Liver (tissue), 9 donors: ENCODE measurements around the gene BTLA. TPM values are rescaled to one million over a fixed set of nuclear protein-coding genes. Genes with fewer than 3 reads are reported as not detected.

Experiments used
- DNase-seq: peaks from one replicate; pipeline ENCODE4 v3.0.0-alpha.2; 2017; ENCODE audit warnings: low spot score
- H3K27ac ChIP-seq, 2 donors: one replicate each; pipeline ENCODE4 v1.7.0; 2013; ENCODE audit warnings: inconsistent platforms in 2 of 2, low read length in 2 of 2, control low read depth in 1 of 2, low read depth in 1 of 2, mild to moderate bottlenecking in 1 of 2
- H3K27me3 ChIP-seq, 4 donors: one replicate each; pipeline versions ENCODE4 v1.6.1 to v1.7.0; 2013; ENCODE audit warnings: low read length in 3 of 4, inconsistent platforms in 1 of 4, mild to moderate bottlenecking in 1 of 4, moderate library complexity in 1 of 4; ENCODE audit not compliant: control insufficient read depth in 4 of 4, insufficient read depth in 4 of 4
- H3K36me3 ChIP-seq, 4 donors: one replicate each; pipeline versions ENCODE4 v1.6.1 to v1.7.0; 2013; ENCODE audit warnings: low read length in 3 of 4, mild to moderate bottlenecking in 3 of 4, low read depth in 1 of 4, moderate library complexity in 1 of 4; ENCODE audit not compliant: control insufficient read depth in 4 of 4, insufficient read depth in 3 of 4
- H3K4me1 ChIP-seq, 4 donors: one replicate each; pipeline versions ENCODE4 v1.6.1 to v1.7.0; 2013; ENCODE audit warnings: low read length in 3 of 4, mild to moderate bottlenecking in 3 of 4, moderate library complexity in 1 of 4; ENCODE audit not compliant: control insufficient read depth in 4 of 4, insufficient read depth in 4 of 4
- H3K4me3 ChIP-seq, 3 donors: one replicate each; pipeline versions ENCODE4 v1.6.1 to v1.7.0; 2013; ENCODE audit warnings: low read length in 3 of 3, control low read depth in 1 of 3, low read depth in 1 of 3, mild to moderate bottlenecking in 1 of 3
- H3K9ac ChIP-seq, 2 donors: one replicate each; pipeline ENCODE4 v1.7.0; 2013; ENCODE audit warnings: low read length in 2 of 2, mild to moderate bottlenecking in 2 of 2, moderate library complexity in 2 of 2, control low read depth in 1 of 2, low read depth in 1 of 2
- H3K9me3 ChIP-seq, 4 donors: one replicate each; pipeline versions ENCODE4 v1.6.1 to v1.7.0; 2013; ENCODE audit warnings: low read length in 3 of 4; ENCODE audit not compliant: control insufficient read depth in 4 of 4
- ATF3 ChIP-seq: IDR thresholded peaks from 2 replicates; pipeline ENCODE4 v1.6.1; 2016; ENCODE audit warnings: antibody characterized with exemption
- EGR1 ChIP-seq, 2 donors: IDR thresholded peaks; 2 replicates each; pipeline ENCODE4 v1.6.1; 2016 to 2018; ENCODE audit warnings: antibody characterized with exemption in 2 of 2, low read depth in 2 of 2
- FOXA1 ChIP-seq: IDR thresholded peaks from 2 replicates; pipeline ENCODE4 v1.6.1; 2016; ENCODE audit warnings: antibody characterized with exemption
- FOXA2 ChIP-seq: IDR thresholded peaks from 2 replicates; pipeline ENCODE4 v1.6.1; 2016; ENCODE audit warnings: antibody characterized with exemption
- GABPA ChIP-seq, 2 donors: IDR thresholded peaks in 1 of 2; conservative IDR thresholded peaks in 1 of 2; 2 replicates each; pipeline ENCODE4 v1.6.1; 2016; ENCODE audit warnings: antibody characterized with exemption in 2 of 2, mild to moderate bottlenecking in 1 of 2, moderate library complexity in 1 of 2
- HNF4A ChIP-seq, 2 donors: conservative IDR thresholded peaks; 2 replicates each; pipeline ENCODE4 v1.6.1; 2016; ENCODE audit warnings: antibody characterized with exemption in 2 of 2, mild to moderate bottlenecking in 2 of 2
- HNF4G ChIP-seq: IDR thresholded peaks from 2 replicates; pipeline ENCODE4 v1.6.1; 2016; ENCODE audit warnings: antibody characterized with exemption
- JUND ChIP-seq, 2 donors: IDR thresholded peaks; 2 replicates each; pipeline ENCODE4 v1.6.1; 2016; ENCODE audit warnings: antibody characterized with exemption in 2 of 2
- MAX ChIP-seq: IDR thresholded peaks from 2 replicates; pipeline ENCODE4 v1.6.1; 2016; ENCODE audit warnings: antibody characterized with exemption
- NR2F2 ChIP-seq: IDR thresholded peaks from 2 replicates; pipeline ENCODE4 v1.6.1; 2016; ENCODE audit warnings: antibody characterized with exemption
- RAD21 ChIP-seq, 2 donors: IDR thresholded peaks; 2 replicates each; pipeline ENCODE4 v1.6.1; 2016; ENCODE audit warnings: antibody characterized with exemption in 2 of 2, mild to moderate bottlenecking in 2 of 2
- REST ChIP-seq: IDR thresholded peaks from 2 replicates; pipeline ENCODE4 v1.6.1; 2016; ENCODE audit warnings: antibody characterized with exemption, mild to moderate bottlenecking
- RXRA ChIP-seq, 2 donors: IDR thresholded peaks; 2 replicates each; pipeline ENCODE4 v1.6.1; 2017 to 2018; ENCODE audit warnings: antibody characterized with exemption in 2 of 2, mild to moderate bottlenecking in 1 of 2
- SP1 ChIP-seq: IDR thresholded peaks from 2 replicates; pipeline ENCODE4 v1.6.1; 2018; ENCODE audit warnings: antibody characterized with exemption, mild to moderate bottlenecking
- TAF1 ChIP-seq: conservative IDR thresholded peaks from 2 replicates; pipeline ENCODE4 v1.6.1; 2016; ENCODE audit warnings: antibody characterized with exemption, mild to moderate bottlenecking
- YY1 ChIP-seq: IDR thresholded peaks from 2 replicates; pipeline ENCODE4 v1.6.1; 2016; ENCODE audit warnings: antibody characterized with exemption, mild to moderate bottlenecking
- WGBS: extraction: QIAGEN DNeasy Blood & Tissue Kit; methylation state at CpG from one replicate; pipeline ENCODE4 v1.1.7; 2013; 5-methylcytosine and 5-hydroxymethylcytosine counted together
- polyA plus RNA-seq, 2 donors: library from polyadenylated mRNA; stranded (reverse) in 1 of 2; unstranded in 1 of 2; fragments of 200-250 nt in 1 of 2; fragments of >200 nt in 1 of 2; fragmentation: Nextera tagmentation in 1 of 2; extraction: Ambion mirVana in 1 of 2; gene quantifications; one replicate each; pipeline versions ENCODE4 v1.2.1 to v1.2.3, GENCODE V29; 2013 to 2015
- total RNA-seq, 2 donors: library from RNA; depleted of rRNA; stranded (reverse); fragments of >200 nt; gene quantifications; one replicate each; pipeline ENCODE4 v1.2.3, GENCODE V29; 2014
- donor health status: healthy.
- donor health status: healthy.
- donor health status: healthy.
- donor health status: healthy.
- donor health status: healthy.

Gene BTLA
- total and polyA plus RNA-seq, 4 donors = 0.08 to 0.43 (median 0.27) TPM

GRCh38 chr3:112467539-112467938, 31.7 kb downstream of the BTLA start:
- H3K27me3 ChIP-seq = no peaks in the 10 kb centered on the region
- no peaks in the 10 kb centered on the region for H3K36me3 ChIP-seq
- 86% methylated on average over 1 of the region's 1 CpG for WGBS
- no peak overlapping the region for H3K4me3 ChIP-seq
- no peaks in the 10 kb centered on the region for H3K4me1 ChIP-seq
- H3K27ac ChIP-seq = no peak overlapping the region
- no peak for TF ChIP-seq YY1
- TF ChIP-seq HNF4G = no peak
- no peak for TF ChIP-seq FOXA1
- TF ChIP-seq TAF1 = no peak
- TF ChIP-seq JUND (IDR thresholded peaks at IDR 0.05) = no peak
- TF ChIP-seq GABPA (IDR thresholded peaks at IDR 0.05 in 1 of 2, conservative IDR thresholded peaks at IDR 0.05 in 1 of 2) = no peak
- TF ChIP-seq FOXA2 = no peak
- no peak for TF ChIP-seq MAX
- no peak for TF ChIP-seq SP1
- TF ChIP-seq REST = no peak
- no peak for TF ChIP-seq HNF4A (conservative IDR thresholded peaks at IDR 0.05)
- no peak for TF ChIP-seq EGR1 (IDR thresholded peaks at IDR 0.05; ENCODE audit: low read depth in 2 of 2)
- TF ChIP-seq RXRA (IDR thresholded peaks at IDR 0.05) = no peak
- no peak for TF ChIP-seq RAD21 (IDR thresholded peaks at IDR 0.05)
- no peak for TF ChIP-seq ATF3
- DNase-seq = no peak
- H3K9me3 ChIP-seq = no peaks in the 10 kb centered on the region
- H3K9ac ChIP-seq = no peak overlapping the region

GRCh38 chr3:112466020-112466419, 33.3 kb downstream of the BTLA start:
- Histone ChIP-seq H3K27ac (no peak overlapping the region), H3K27me3 (no peaks in the 10 kb centered on the region), H3K4me1 (no peaks in the 10 kb centered on the region), H3K9ac (no peak overlapping the region), H3K36me3 (no peaks in the 10 kb centered on the region), H3K9me3 (no peaks in the 10 kb centered on the region), H3K4me3 (no peak overlapping the region)
- TF ChIP-seq YY1 (no peak), REST (no peak), NR2F2 (no peak), JUND (IDR thresholded peaks at IDR 0.05) (no peak)
- DNase-seq = no peak
- 36% methylated on average over 1 of the region's 1 CpG for WGBS
